ENCODE data around the gene LZTR1.

DNA sequence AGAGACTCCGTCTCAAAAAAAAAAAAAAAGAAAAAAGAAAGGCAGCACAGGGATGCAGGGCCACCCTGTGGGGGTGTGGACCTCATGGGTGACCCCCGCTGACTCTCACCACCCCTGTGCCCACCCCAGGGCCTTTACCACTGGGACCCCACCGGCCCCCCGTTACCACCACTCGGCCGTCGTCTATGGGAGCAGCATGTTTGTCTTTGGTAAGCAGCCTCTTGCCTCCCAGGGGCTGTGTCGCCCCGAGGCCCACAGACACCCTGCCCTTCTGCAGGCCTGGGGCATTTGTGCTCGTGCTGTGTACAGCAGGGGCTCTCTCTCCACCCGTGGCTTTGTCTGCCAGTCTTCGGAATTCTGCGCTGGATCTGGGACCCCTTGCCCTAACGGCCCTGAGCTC lies 5.3 kb downstream of the LZTR1 start:
- TF ChIP-seq POLR2A (IDR thresholded peaks at IDR 0.05): no peak
- TF ChIP-seq, protein P1, sequence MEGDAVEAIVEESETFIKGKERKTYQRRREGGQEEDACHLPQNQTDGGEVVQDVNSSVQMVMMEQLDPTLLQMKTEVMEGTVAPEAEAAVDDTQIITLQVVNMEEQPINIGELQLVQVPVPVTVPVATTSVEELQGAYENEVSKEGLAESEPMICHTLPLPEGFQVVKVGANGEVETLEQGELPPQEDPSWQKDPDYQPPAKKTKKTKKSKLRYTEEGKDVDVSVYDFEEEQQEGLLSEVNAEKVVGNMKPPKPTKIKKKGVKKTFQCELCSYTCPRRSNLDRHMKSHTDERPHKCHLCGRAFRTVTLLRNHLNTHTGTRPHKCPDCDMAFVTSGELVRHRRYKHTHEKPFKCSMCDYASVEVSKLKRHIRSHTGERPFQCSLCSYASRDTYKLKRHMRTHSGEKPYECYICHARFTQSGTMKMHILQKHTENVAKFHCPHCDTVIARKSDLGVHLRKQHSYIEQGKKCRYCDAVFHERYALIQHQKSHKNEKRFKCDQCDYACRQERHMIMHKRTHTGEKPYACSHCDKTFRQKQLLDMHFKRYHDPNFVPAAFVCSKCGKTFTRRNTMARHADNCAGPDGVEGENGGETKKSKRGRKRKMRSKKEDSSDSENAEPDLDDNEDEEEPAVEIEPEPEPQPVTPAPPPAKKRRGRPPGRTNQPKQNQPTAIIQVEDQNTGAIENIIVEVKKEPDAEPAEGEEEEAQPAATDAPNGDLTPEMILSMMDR (IDR thresholded peaks at IDR 0.05): no peak
- TF ChIP-seq POLR2AphosphoS5 (IDR thresholded peaks at IDR 0.05): no peak
